ENCODE results near the gene NOXO1. TPM values are rescaled to one million over a fixed set of nuclear protein-coding genes. Genes with fewer than 3 reads are reported as not detected.

The NOXO1 gene
- total RNA-seq, 2 experiments from 2014 or later: 0.23 to 0.36 TPM

GRCh38 chr16:1941162-1942046 lies 39.9 kb downstream of the NOXO1 start:
- POLR2A ChIA-PET: interaction anchor here (1.0 to 1.4 kb wide), 3 partner anchors 23 to 159 kb away, joined by 3 read pairs; partner anchors contain the start of genes NUBP2, RPS2 and SPSB3
- CTCF ChIA-PET: interaction anchor here (1.1 to 2.7 kb wide), 3 partner anchors 13 to 78 kb away, joined by 3 to 12 read pairs (median 8); partner anchors contain the start of gene TBL3

- ChIA-PET POLR2A (interaction anchor here (0.8 to 1.2 kb wide), 3 partner anchors 19 to 158 kb away, joined by 3 read pairs; partner anchors contain the start of genes NUBP2, RPS2 and SPSB3), CTCF (interaction anchor here (0.6 to 2.7 kb wide), 6 partner anchors 11 to 375 kb away, joined by 3 to 12 read pairs (median 4); partner anchors contain the start of gene TBL3)
Observed at GRCh38 chr16:1940273-1941161, 40.8 kb downstream of the NOXO1 start.

- CTCF ChIA-PET: interaction anchor here (0.6 to 2.7 kb wide), 4 partner anchors 11 to 376 kb away, joined by 3 to 12 read pairs (median 4); no protein-coding TSS in a partner anchor
- POLR2A ChIA-PET: interaction anchor here (0.7 to 0.8 kb wide), 2 partner anchors 20 to 67 kb away, joined by 3 read pairs; no protein-coding TSS in a partner anchor
Observed at GRCh38 chr16:1939833-1940232, 41.4 kb downstream of the NOXO1 start.

- CTCF ChIA-PET: interaction anchor here (1.0 to 2.7 kb wide), 3 partner anchors 10 to 12 kb away, joined by 3 to 12 read pairs (median 5); no protein-coding TSS in a partner anchor
- POLR2A ChIA-PET: no interaction called here
Observed at GRCh38 chr16:1938910-1939309, 42.4 kb downstream of the NOXO1 start.

GRCh38 chr16:1938316-1938715 lies 43.0 kb downstream of the NOXO1 start:
- ChIA-PET POLR2A (no interaction called here), CTCF (interaction anchor here (1.0 kb wide), 1 partner anchor 9 kb away, joined by 5 read pairs; no protein-coding TSS in a partner anchor)

- CTCF ChIA-PET: no interaction called here
- POLR2A ChIA-PET: no interaction called here
Observed at GRCh38 chr16:1936945-1937479, 44.3 kb downstream of the NOXO1 start.

- ChIA-PET CTCF (no interaction called here), POLR2A (no interaction called here)
Observed at GRCh38 chr16:1933097-1933661, 48.1 kb downstream of the NOXO1 start.

GRCh38 chr16:1932050-1933028 lies 48.9 kb downstream of the NOXO1 start:
- CTCF ChIA-PET: interaction anchor here (0.6 kb wide), 1 partner anchor 69 kb away, joined by 3 read pairs; no protein-coding TSS in a partner anchor
- POLR2A ChIA-PET: no interaction called here

- ChIA-PET POLR2A (no interaction called here), CTCF (interaction anchor here (0.7 to 2.5 kb wide), 3 partner anchors 21 to 75 kb away, joined by 3 to 13 read pairs (median 3); no protein-coding TSS in a partner anchor)
Observed at GRCh38 chr16:1930338-1930720, 50.9 kb downstream of the NOXO1 start.

GRCh38 chr16:1929578-1930337 lies 51.5 kb downstream of the NOXO1 start:
- ChIA-PET POLR2A (interaction anchor here (0.9 kb wide), 1 partner anchor 148 kb away, joined by 3 read pairs; the partner anchor contains the start of genes NUBP2 and SPSB3), CTCF (interaction anchor here (0.6 to 2.5 kb wide), 14 partner anchors 9 to 540 kb away, joined by 3 to 13 read pairs (median 4); partner anchors contain the start of genes FAHD1, HAGH and RPS2)

- CTCF ChIA-PET: interaction anchor here (0.6 to 2.5 kb wide), 15 partner anchors 9 to 573 kb away, joined by 3 to 13 read pairs (median 4); partner anchors contain the start of genes FAHD1, HAGH and RPS2
- POLR2A ChIA-PET: interaction anchor here (0.9 to 1.5 kb wide), 2 partner anchors 14 to 147 kb away, joined by 3 to 4 read pairs; partner anchors contain the start of genes MSRB1, NUBP2 and SPSB3
Observed at GRCh38 chr16:1929105-1929504, 52.2 kb downstream of the NOXO1 start.

Other genes with a start within 250 kb of the NOXO1 start
- 10 to 100 TPM; 27.0 to 30.0 TPM for gene NME3, start 209.9 kb downstream of the NOXO1 start, total RNA-seq
- gene EME2, start 208.7 kb downstream of the NOXO1 start, total RNA-seq: 10 to 100 TPM; 20.3 TPM
- 100 to 1,000 TPM; 197 to 199 TPM for gene MRPS34, start 208.3 kb downstream of the NOXO1 start, total RNA-seq
- 10 to 100 TPM; 21.4 to 22.1 TPM for gene SPSB3, start 198.9 kb downstream of the NOXO1 start, total RNA-seq
- gene NUBP2, start 198.5 kb downstream of the NOXO1 start, total RNA-seq: 10 to 100 TPM; 72.7 to 80.2 TPM
- gene IGFALS, start 187.8 kb downstream of the NOXO1 start, total RNA-seq: not detected
- gene HAGH, start 154.6 kb downstream of the NOXO1 start, total RNA-seq: 10 to 100 TPM; 34.4 to 35.8 TPM
- 10 to 100 TPM; 18.7 to 20.7 TPM for gene FAHD1, start 154.3 kb downstream of the NOXO1 start, total RNA-seq
- gene MEIOB, start 109.3 kb downstream of the NOXO1 start, total RNA-seq: not detected
- gene HS3ST6, start 63.1 kb downstream of the NOXO1 start, total RNA-seq: not detected
- 10 to 100 TPM; 23.5 to 24.7 TPM for gene MSRB1, start 38.3 kb downstream of the NOXO1 start, total RNA-seq
- gene RPL3L, start 26.8 kb downstream of the NOXO1 start, total RNA-seq: under 1 TPM in 1 of 2 experiments, not detected in 1; 0.36 TPM
- gene NDUFB10, start 21.9 kb downstream of the NOXO1 start, total RNA-seq: 100 to 1,000 TPM; 153 to 155 TPM
- 1,000 to 10,000 TPM; 4,851 to 4,954 TPM for gene RPS2, start 16.6 kb downstream of the NOXO1 start, total RNA-seq
- not detected for gene RNF151, start 14.6 kb downstream of the NOXO1 start, total RNA-seq
- 10 to 100 TPM; 73.5 to 74.8 TPM for gene TBL3, start 9.4 kb downstream of the NOXO1 start, total RNA-seq
- 10 to 100 TPM; 39.1 to 43.3 TPM for gene GFER, start 2.7 kb upstream of the NOXO1 start, total RNA-seq
- gene SYNGR3, start 8.5 kb upstream of the NOXO1 start, total RNA-seq: 1 to 10 TPM; 4.6 to 4.7 TPM
- 10 to 100 TPM; 94.2 to 95.6 TPM for gene ZNF598, start 28.4 kb upstream of the NOXO1 start, total RNA-seq
- 10 to 100 TPM; 15.8 to 18.1 TPM for gene NPW, start 38.3 kb upstream of the NOXO1 start, total RNA-seq
- gene NHERF2, start 45.4 kb upstream of the NOXO1 start, total RNA-seq: 1 to 10 TPM; 4.0 to 5.2 TPM
- 10 to 100 TPM; 34.5 to 34.8 TPM for gene NTHL1, start 66.4 kb upstream of the NOXO1 start, total RNA-seq
- gene TSC2, start 66.5 kb upstream of the NOXO1 start, total RNA-seq: 10 to 100 TPM; 80.2 to 84.5 TPM
- 10 to 100 TPM; 65.3 to 70.7 TPM for gene PKD1, start 154.4 kb upstream of the NOXO1 start, total RNA-seq
- gene RAB26, start 167.2 kb upstream of the NOXO1 start, total RNA-seq: under 1 TPM in 1 of 2 experiments, not detected in 1; 0.42 TPM
- gene TRAF7, start 174.3 kb upstream of the NOXO1 start, total RNA-seq: 100 to 1,000 TPM; 102 to 109 TPM
- gene CASKIN1, start 215.1 kb upstream of the NOXO1 start, total RNA-seq: under 1 TPM; 0.23 to 0.70 TPM
- 10 to 100 TPM; 81.8 to 83.2 TPM for gene MLST8, start 224.0 kb upstream of the NOXO1 start, total RNA-seq
- gene BRICD5, start 229.4 kb upstream of the NOXO1 start, total RNA-seq: 10 to 100 TPM; 12.6 to 13.3 TPM
- gene PGP, start 233.4 kb upstream of the NOXO1 start, total RNA-seq: 10 to 100 TPM; 31.6 to 32.6 TPM
- gene E4F1, start 242.1 kb upstream of the NOXO1 start, total RNA-seq: 10 to 100 TPM; 25.6 to 29.4 TPM

Measured in activated CD8-positive, alpha-beta memory T cell treated with anti-CD3 and anti-CD28 coated beads for 36 hours (primary cell).